ENCODE results near the gene IFNGR1. TPM values are rescaled to one million over a fixed set of nuclear protein-coding genes. Genes with fewer than 3 reads are reported as not detected.

The IFNGR1 gene
- total RNA-seq, 6 experiments from 2014 or later, result 24.1 to 29.0 (median 26.1) TPM

DNA sequence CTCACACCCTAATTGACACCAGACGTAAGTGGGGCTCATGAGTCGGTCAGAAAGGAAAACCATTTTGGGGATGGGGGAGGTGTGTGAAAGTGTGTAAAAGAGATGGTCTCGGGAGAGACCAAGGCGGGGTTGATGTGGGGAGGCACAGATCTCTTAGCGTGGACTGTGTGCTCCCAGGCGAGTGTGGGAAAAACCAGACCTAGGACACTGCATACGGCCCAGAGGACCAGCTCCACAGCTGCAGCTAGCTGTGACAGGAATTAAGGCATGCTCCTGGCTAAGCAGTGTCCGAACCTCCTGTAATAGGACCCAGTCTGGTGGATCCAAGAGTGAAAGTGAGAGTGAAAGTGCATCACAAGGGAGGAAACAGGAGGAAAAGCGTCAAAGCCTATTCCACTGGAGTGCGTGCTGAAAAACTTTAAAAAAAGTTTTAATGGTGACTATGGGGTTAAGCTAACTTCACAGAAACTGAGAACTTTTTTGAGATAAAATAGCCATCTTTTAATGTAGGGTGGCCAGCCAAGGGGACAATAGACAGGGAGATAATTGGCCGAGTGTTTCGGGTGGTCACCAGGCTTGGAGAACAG is 55.4 kb downstream of the IFNGR1 start:
- Mint-ChIP-seq H3K27ac (no peak overlapping the region), H3K36me3 (ENCODE audit: low read depth) (no peaks in the 10 kb centered on the region), H3K9me3 (peaks cover 6% of the 10 kb centered on the region), H3K4me1 (ENCODE audit: low read depth) (peaks cover 6% of the 10 kb centered on the region; the same call in 1 of the 2 replicates), H3K27me3 (ENCODE audit: insufficient read depth) (peaks cover 12% of the 10 kb centered on the region; the same call in 1 of the 2 replicates), H3K4me3 (no peak overlapping the region)
- TF ChIP-seq, protein P1, sequence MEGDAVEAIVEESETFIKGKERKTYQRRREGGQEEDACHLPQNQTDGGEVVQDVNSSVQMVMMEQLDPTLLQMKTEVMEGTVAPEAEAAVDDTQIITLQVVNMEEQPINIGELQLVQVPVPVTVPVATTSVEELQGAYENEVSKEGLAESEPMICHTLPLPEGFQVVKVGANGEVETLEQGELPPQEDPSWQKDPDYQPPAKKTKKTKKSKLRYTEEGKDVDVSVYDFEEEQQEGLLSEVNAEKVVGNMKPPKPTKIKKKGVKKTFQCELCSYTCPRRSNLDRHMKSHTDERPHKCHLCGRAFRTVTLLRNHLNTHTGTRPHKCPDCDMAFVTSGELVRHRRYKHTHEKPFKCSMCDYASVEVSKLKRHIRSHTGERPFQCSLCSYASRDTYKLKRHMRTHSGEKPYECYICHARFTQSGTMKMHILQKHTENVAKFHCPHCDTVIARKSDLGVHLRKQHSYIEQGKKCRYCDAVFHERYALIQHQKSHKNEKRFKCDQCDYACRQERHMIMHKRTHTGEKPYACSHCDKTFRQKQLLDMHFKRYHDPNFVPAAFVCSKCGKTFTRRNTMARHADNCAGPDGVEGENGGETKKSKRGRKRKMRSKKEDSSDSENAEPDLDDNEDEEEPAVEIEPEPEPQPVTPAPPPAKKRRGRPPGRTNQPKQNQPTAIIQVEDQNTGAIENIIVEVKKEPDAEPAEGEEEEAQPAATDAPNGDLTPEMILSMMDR (IDR thresholded peaks at IDR 0.05), result no peak
- DNase-seq, result no peak

DNA sequence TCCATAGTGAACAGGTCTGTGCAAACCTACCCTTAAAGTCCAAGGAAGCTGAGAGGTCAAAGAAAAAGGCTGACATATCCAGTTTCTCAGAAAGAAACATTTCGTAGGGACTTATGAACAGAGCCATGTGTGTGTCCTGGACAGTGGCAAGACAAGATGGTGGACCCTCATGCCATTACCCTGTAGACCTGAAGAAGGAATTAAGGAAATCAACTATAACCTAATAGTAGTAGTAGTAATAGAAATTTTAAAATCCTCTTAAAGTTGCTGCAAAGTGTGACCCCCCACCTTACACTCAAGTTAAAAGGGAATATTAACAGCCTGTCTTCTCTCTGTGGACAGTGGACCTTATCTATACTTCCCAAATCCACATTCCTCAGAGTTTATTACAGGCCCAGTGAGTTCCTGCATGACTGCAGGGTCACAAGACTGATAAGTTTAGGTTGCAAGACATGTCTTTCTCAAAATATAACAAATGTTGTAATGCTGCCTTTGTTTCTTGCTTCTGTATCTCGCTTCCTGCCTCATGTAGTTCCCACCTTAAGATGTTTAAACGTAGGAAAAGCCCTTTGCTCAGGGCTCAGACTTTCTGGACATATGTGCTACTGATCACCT is 56.4 kb downstream of the IFNGR1 start:
- no peak for DNase-seq
- peaks cover 6% of the 10 kb centered on the region; the same call in 1 of the 2 replicates for H3K4me1 Mint-ChIP-seq (ENCODE audit: low read depth)
- H3K4me3 Mint-ChIP-seq, result no peak overlapping the region
- no peaks in the 10 kb centered on the region for H3K36me3 Mint-ChIP-seq (ENCODE audit: low read depth)
- TF ChIP-seq, protein P1 (IDR thresholded peaks at IDR 0.05), result no peak
- peaks cover 6% of the 10 kb centered on the region for H3K9me3 Mint-ChIP-seq
- H3K27ac Mint-ChIP-seq, result no peak overlapping the region
- peaks cover 12% of the 10 kb centered on the region; the same call in 1 of the 2 replicates for H3K27me3 Mint-ChIP-seq (ENCODE audit: insufficient read depth)

GRCh38 chr6:137161949-137162348 is 57.2 kb downstream of the IFNGR1 start:
- H3K27ac Mint-ChIP-seq, result no peak overlapping the region

DNA sequence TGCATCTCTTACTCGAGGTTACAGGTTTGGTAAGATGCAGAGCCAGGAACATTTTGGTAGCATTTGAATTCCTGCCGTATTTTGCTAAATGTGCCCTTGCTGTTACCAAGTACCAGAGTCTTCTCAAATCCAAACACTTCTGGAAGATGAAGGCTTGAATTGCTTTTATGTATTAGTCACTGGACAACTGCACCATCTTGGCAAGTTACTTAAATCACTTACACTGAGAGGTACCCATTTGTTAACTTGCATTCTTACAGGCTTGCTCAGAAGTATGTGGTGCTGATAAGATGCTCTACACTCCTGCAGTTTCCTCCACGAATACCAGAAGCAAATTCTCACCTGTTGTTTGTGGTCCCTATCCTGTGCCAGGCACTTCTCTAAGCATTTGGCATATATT is 58.4 kb downstream of the IFNGR1 start:
- Mint-ChIP-seq H3K4me1 (ENCODE audit: low read depth) (peaks cover 9% of the 10 kb centered on the region; the same call in 1 of the 2 replicates), H3K27ac (no peak overlapping the region), H3K27me3 (ENCODE audit: insufficient read depth) (peaks cover 7% of the 10 kb centered on the region), H3K9me3 (peaks cover 6% of the 10 kb centered on the region), H3K36me3 (ENCODE audit: low read depth) (no peaks in the 10 kb centered on the region), H3K4me3 (no peak overlapping the region)
- DNase-seq, result no peak
- TF ChIP-seq, protein P1 (IDR thresholded peaks at IDR 0.05), result no peak

More at GRCh38 chr6:137161949-137162348, 57.2 kb downstream of the IFNGR1 start:
- H3K4me3 Mint-ChIP-seq, result no peak overlapping the region
- no peak for DNase-seq
- no peaks in the 10 kb centered on the region for H3K36me3 Mint-ChIP-seq (ENCODE audit: low read depth)
- TF ChIP-seq, protein P1 (IDR thresholded peaks at IDR 0.05), result no peak
- H3K4me1 Mint-ChIP-seq (ENCODE audit: low read depth), result peaks cover 6% of the 10 kb centered on the region; the same call in 1 of the 2 replicates
- H3K9me3 Mint-ChIP-seq, result peaks cover 6% of the 10 kb centered on the region
- H3K27me3 Mint-ChIP-seq (ENCODE audit: insufficient read depth), result peaks cover 10% of the 10 kb centered on the region; the same call in 1 of the 2 replicates

DNA sequence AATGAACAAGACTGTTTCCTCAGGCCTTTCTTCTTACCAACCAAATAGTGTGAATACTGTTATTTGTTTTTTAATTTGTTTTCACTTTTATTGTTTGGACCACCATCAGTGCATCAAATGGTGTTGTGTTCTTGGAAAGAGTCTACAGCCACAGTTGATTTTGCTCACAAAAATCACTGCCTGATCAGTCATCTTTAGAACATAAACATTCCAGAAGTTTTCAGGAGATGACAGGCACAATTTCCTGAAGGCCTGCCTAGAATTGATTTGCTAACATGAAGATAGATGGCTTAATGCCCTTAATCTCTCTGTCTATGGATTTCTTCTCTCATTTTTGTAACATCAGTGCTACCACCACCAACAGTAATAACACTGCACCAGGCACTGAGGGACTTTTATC is 59.3 kb downstream of the IFNGR1 start:
- H3K36me3 Mint-ChIP-seq (ENCODE audit: low read depth), result no peaks in the 10 kb centered on the region
- H3K27me3 Mint-ChIP-seq (ENCODE audit: insufficient read depth), result peaks cover 6% of the 10 kb centered on the region
- no peak overlapping the region for H3K27ac Mint-ChIP-seq
- peaks cover 6% of the 10 kb centered on the region for H3K9me3 Mint-ChIP-seq
- no peak for DNase-seq
- no peak overlapping the region for H3K4me3 Mint-ChIP-seq
- H3K4me1 Mint-ChIP-seq (ENCODE audit: low read depth), result peaks cover 12% of the 10 kb centered on the region; the same call in 1 of the 2 replicates
- TF ChIP-seq, protein P1 (IDR thresholded peaks at IDR 0.05), result no peak

Data from HFFc6 (cell line).